Daoy (cell line): Measurements from ENCODE around the gene CHST11. TPM values are rescaled to one million over a fixed set of nuclear protein-coding genes. Genes with fewer than 3 reads are reported as not detected.

ENCODE experiments used
- DNase-seq: peaks from one replicate; pipeline ENCODE4 v3.0.0-alpha.2; 2015; ENCODE audit warnings: low read depth
- total RNA-seq: library from RNA; depleted of rRNA; stranded (reverse); fragments of >200 nt; shearing (Covaris generic); gene quantifications from 2 replicates; pipeline ENCODE4 v1.2.3, GENCODE V29; 2014

CHST11 gene
- total RNA-seq, 1 experiment from 2014 or later: 37.8 TPM

DNA sequence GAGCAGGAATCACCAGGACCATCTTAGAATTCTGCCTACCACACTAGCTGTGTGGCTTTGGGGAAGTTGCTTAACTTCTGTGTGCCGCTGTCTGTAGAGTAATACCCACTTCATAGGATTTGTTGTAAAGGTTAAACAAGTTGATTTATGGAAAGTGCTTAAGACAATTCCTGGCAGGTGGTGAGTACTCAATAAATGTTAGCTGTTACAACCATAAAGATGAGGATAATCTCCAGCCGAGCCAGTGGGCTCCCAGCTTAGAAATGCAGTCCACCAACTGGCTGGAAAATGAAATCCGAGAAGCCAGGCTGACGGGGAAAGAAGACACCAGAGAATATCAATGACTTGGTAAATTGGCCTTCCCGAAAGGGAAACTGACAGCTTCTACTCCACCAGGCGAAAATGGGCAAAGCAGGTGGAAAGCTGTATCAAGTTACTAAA is 173.5 kb downstream of the CHST11 start:
- no peak for DNase-seq

DNA sequence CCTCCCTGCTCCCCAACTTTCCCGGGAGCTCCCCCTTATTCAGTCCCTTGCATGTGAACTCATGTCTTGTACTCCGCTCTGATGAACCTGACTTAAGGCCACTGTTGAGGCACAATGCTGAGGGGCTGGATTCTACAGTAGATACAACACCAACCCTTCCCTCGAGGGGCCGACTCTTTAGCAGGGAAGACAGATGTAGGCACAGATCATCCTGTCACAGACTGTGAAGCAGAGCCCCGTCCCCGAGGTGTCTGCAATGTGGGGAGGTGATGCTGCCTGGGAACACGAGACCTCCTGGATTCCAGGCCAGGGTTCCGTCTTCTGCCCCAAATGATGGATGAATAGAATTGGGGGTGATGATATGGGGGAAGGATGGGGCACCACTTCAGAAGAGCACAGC is 175.1 kb downstream of the CHST11 start:
- no peak for DNase-seq

DNA sequence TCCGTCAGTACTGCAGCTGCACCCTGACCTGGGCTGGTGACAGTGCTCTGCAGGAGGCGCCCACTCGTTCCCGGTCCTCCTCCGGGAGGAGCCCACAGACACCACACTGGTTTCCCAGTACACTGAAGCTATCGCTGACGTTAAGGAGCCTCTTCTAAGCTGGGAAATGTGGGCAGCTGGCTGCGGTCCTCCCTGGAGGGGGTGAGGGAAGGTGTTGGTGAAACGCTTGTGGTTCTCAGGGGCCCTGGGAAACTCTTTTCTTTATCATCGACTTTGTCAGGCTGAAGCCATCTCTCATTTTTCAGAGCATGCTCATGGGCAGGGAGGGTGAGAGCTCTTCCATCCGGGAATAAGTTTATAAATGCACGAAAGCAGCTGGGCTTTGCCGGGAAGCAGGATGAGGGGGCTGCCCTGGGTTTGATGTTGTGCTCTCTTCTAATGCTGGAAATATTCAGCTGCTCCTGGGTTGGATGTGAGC is 176.0 kb downstream of the CHST11 start:
- peak; percentile 12 for DNase-seq

DNA sequence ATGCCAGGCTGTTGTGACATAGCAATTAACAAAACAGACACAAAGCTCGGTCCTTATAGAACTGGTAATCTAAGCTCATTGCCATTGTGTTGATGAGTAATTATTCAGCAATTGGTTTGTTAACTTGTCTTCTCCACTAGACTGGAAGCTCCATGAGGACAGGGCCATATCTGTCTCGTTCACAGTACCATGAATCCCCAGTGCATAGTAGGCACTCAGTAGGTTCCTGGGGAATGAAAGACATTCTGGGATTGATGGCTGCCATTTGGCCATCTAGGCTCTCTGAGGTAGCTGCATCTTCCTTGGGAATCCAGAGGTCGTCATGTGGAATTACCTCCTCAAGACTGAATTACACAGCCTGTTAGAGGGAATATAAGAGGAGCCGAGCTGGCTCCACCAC is 177.3 kb downstream of the CHST11 start:
- DNase-seq: no peak

DNA sequence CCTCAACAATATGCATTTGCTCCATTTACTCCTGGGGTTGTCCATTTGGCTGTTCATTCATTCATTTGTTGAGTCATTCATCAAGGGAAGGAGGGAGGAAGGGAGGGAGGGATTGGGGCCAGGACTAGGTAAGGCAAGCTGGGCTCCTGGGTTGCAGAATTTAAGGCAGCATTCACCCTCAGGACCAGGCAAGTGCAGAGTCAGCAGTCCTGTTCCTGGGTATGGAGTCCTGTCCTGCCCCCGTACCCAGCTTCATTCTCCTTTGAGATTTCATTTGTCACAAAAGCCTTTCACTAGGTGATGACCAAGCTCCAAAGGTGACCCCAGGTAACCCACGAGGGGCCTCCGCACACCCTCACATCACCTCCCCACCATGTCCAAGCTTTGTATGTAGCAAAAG is 178.1 kb downstream of the CHST11 start:
- DNase-seq: no peak

DNA sequence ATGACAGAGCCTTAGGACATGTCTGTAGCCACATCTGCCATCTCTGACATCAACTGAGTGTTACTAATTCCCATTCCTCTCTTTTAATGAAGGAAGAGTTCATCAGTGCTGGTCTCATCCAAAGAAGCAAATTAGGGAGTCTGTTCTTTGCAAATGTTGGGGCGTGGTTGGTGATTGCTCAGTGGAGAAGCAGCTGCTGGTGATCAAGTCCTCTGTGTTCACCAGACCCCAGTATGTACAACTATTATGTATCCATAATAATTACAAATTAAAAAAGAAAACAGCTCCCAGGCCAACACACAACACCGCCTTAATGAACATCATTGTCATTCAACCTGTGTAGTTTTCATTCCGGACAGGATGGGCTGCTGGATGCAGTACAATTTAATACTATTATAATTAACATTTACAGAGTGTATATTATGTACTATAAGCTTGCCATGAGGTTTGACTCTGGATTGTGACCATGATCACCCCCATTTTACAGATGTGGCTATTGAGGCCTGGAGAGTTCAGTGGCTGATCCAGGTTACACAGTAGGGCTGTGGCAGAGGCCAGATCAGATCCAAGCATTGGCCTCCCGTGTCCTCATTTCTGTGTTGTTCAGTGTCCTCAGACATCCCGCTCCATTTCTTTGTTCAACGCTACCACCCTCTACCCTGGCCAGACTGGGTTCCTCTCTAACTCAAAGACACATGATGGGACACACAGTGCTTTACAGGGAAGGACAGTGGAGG is 179.0 kb downstream of the CHST11 start:
- DNase-seq: no peak

DNA sequence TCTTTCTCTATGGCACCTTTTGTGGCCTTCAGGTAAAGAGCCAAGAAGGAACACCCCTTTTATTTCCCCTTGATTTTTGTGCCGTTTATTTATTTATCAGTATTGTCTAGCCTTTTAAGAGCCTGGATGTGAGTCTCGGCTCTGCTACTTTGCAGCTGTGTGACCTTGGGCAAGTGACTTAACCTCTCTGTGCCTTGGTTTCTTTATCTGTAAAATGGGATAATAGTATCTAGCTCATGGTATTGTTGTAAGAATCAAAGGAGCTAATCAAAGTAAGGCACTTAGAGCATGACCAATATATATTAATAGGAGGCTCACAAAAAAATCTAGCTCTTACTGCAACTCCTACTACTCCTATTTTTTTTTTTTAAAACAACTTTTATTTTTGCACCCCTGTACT is 179.7 kb downstream of the CHST11 start:
- no peak for DNase-seq

DNA sequence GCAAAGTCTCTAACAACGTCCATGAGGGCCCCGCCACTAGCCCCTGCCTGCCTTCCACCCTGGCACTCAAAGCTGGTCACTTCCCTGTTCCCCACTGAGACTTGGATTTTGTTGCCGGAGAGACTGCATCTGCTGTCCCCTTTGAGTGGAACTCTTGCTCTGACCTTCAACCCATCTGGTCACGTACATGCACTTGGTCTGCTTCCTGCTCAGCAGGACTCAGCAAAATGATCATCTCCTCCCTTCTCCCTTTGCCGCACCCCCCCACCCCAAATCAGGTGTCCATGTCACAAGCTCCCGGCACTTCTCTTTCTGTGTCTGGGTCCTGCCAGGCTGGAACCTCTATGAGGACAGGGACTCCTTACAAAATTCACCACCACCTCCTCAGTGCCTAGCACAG is 180.9 kb downstream of the CHST11 start:
- no peak for DNase-seq

DNA sequence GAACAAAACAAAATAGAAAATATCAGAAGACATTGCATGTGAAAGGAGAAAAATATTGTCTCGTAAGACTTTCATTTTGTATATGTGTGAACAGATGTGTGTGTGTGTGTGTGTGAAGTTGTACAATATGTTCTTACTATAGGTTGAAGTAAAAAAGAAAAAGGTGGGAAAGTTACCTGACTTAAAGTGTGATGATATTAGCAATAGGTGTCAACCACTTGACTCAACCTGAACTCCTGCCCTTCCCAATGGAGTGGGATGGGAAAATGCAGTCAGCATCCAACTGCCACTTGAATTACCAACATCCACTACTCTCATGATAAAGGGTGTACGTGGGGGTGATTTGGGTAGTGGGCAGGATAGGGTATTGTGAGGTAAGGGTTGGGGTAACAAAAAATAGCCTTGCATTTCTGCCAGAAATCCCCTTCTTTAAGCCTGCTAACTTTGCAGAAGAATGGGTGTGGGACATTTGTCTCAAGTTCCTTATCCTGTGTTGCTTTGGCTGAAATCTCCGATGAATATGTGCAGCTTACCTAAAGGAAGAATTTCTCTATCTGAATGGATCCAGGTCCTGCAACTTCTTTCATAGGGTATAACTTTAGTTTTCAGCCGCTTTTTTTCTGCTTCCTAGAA is 181.6 kb downstream of the CHST11 start:
- DNase-seq: no peak

DNA sequence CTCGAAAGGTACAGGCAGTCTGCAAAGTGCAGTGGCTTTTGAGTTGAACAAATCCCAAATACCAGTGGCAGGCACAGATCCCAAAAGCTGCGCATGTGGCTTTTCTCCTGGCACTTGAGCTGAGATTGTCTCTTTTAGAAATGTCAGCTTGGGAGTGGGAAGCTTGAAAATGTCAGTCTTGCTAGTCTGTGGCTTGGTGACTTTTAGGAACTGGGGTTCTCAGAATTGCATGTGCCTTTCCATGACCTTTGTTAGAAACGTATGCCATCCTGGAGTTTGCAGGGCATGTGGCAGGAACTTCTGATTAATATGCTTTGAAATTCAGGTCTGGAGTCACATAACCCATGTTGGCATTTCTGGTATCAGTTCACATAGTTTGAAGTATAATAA is 182.1 kb downstream of the CHST11 start:
- DNase-seq: no peak

DNA sequence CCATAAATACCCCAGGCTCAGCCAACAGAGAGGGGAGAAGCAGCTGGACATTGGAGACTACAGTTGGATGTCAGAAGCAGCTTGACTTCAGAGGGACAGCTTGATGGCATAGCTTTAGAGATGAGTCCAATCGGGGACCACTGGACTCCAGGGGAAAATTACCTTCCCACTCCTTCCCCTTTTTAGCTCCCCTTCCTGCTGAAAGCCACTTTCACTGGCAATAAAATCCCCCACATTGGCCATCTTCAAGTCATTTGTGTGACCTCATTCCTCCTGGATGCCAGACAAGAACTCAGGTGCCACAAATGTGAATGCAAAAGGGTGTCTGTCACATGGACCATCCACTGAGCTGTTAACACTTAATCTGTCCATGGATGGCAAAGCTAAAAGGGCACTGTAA is 184.2 kb downstream of the CHST11 start:
- DNase-seq: no peak

DNA sequence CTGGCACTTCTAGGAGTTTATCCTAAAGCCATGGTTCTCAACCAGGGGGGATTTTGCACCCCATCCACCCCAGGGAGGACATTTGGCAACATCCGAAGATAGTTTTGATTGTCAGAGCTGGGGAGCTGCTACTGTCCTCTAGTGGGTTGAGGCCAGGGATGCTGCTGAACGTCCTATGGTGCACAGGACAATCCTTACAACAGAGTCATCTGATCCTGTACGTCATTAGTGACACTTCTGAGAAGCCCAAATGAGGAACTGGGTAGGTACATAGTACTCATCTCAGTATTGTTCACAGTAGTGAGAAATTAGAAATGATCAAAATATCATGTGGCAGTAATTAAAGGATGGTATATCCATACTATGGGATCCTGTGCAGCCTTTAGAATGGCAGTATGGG is 185.1 kb downstream of the CHST11 start:
- no peak for DNase-seq

DNA sequence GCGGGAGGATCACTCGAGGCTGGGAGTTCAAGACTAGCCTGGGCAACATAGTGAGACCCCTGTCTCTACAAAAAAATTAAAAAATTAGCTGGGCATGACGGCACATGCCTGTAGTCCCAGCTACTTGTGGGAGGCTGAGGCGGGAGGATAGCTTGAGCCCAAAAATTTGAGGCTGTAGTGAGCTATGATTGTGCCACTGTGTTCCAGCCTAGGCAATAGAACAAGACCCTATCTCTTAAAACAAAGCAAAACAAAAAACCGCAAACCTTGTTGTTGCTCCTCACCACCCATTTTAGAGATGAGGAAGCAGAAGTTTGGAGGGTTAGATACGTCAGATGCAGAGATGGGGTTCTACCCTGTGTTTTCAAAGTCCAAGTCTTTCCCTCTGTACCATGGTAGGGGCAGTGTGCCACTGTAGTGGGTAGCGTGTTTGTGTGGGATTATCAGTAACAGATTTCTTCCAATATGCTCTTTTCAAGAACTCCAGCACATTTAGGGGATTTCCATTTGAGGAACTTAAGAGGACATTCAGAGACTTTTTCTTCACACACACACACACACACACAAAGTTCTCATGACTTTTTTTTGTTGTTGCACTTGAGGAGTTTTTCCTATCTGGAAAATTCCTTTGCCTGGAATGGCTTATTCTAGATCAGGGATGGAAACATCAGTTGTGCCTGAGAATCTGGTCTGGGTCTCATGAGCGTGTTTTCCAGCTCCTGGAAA is 186.5 kb downstream of the CHST11 start:
- DNase-seq: no peak

DNA sequence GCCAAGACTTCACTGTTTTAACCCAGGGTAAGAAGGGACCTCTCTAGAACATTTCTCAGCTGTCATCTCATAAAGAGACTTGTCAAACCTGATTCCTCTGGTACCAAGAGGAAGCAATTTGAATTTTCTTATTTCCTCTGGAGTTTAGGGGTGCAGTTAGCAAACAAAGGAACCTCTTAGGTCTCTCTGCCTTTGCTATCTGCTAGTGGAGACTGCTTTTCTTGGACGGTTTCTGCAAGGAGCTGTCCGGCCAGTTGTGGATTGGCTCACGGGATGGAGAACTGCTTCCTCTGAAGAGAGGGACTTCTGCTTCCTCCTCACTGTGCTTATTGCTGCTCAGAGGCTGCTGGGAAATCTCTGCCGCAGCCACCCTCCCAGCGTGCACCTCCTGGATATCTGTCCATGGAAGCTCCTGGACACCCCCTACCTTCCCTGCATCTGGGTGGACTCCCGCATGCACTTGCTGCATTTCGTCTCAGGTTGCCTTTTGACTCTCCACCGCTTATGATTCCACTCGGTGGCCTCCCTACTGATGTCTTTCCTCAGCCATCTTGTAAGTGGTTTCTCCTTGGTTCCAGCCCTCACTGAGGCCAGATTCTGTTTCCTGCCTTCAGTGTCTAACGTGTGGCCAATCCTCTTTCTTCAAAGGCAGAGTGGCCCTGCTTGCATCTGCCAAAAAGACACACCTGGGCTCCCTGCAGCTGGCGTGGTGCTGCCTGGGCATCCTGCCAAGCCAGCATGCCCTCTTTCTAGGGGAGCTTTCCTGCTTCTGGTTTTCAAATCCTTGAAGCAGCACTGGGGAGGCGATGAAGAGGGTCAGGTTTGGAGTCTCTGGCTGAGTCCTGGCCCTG is 187.3 kb downstream of the CHST11 start:
- no peak for DNase-seq

DNA sequence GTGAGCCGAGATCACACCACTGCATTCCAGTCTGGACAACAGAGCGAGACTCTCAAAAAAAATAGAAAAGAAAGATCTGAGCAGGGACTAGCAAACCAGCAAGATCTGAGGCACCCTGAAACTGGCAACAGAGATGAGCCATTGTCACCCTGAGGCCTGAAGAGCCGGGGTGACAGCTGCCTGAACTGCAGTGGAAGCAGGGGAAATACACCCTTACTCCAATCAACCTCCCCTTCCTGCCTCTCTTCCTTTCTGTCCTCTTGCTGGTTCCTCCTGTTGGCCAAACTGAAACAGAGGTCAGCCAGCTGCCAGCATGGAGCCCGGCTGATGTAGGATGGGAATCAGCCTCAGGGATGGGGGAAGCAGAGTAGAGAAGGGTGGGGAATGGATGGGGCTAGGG is 192.0 kb downstream of the CHST11 start:
- DNase-seq: no peak

DNA sequence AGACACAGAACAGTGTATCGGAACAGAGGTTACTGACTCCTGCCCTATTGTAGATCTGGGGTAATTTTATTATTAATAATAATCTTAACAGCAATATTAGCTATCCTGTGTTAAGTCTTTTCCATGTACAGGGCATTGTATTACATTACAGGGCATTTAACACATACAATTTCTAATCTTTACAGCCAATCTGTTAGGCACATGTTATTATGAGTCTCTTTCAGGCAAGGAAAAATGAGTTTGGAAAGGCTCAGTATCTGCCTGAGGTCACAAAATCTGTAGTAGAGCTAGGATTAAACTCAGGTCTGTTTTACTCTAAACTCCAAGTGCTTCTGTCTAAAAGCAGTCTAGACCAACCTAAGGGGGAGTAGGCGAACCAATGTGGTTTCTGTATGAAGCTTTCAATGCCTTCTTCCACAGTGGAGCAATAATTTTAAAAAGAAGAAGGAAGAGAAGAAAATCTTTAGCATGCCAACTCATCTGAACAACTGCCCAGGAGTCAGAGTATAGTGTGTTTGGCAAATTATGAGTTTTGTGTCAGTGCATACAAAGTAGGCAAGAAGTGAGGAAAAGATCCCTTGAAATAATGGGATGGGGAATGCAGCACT is 192.6 kb downstream of the CHST11 start:
- DNase-seq: no peak

DNA sequence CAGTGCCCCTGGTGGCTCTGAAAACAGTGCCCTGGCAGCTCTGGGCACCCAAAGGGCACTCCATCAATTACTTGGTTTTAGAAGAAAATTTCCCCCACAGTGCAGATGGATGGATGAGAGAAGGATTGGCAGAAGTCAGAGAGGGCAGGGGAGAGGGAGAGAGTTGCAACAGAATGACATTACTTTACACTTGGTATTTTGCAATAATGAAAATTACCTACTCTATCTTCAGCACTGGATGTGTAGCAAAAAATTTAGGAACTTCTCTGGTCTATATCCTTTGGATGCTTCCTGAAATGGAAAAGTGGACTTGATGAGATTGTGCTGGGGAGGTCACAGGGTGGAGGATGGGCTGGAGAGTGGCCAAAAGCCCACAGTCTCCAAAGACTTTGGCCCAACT is 193.2 kb downstream of the CHST11 start:
- no peak for DNase-seq

DNA sequence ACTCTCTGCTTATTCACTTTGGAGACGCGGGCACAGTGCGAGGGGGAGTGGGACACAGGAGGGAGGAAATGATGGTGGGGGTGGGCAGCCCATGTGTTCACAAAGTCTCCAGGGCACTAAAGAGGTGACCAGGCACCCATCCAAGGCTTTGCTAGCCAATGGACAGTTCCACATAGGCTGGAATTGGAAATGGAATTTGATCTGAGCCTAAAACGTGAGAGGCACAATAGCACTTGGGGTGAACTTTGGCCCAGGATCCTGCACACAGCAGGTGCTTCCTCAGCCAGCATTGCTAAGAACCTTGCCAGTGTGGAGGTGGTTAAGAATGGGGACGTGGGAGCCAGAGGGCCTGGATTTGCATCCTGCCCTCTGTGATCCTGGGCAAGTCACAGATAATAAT is 193.8 kb downstream of the CHST11 start:
- no peak for DNase-seq

DNA sequence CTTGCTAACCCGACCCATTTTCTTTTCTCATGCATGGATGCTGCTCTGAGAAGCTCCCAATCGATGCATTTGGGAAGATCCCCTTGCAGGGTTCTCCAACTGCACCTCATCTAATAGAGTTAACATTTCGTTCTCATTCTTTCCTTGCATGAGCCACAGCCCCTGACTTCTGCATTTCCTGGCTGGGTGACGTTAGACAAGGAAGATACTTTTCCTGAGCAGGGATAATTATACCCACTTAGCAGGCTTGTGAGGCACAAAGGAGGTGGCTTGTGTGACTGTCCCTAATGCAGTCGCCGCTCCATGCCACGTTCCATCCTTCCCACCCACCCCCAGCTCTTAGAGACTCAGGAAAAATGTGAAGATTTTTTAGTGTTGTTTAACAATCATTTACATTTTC is 195.1 kb downstream of the CHST11 start:
- DNase-seq: no peak

DNA sequence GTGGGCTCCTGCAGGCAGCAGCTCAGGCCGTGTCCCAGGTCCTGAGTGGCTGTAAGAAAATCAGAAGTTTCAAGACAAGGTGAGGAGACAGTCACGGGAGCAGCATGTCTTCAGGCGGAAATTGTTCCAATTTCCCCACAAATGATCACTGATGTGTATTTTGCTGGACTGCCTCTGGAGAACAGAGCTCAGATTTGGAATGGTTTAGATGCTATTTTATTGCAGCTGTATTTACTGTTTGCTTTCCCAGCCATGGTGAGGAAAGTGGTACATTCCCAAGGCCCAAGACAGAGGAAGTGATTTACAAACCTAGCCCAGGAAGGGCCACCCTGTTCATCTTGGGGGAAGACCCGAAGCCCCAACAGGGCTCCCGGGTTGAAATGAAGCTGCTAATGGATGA is 195.6 kb downstream of the CHST11 start:
- DNase-seq: no peak

DNA sequence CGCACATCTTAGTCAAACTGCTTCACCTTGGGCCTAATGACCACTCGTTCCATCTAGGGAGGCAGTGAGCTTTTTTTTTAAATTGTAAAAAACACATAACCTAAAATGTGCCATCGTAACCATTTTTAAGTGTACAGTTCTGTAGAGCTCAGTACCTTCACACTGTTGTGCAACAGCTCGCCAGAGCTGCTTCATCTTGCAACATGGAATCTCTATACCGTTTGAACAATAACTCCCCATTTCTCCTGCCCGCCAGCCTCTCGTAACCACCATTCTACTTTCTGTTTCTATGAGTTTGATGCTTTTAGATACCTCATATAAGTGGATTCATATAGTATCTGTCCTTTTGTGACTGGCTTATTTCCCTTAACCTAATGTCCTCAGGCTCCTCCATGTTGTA is 196.2 kb downstream of the CHST11 start:
- no peak for DNase-seq
